ENCODE measurements around the gene NUFIP1.

GRCh38 chr13:45007823-45008222, 18.6 kb upstream of the NUFIP1 start:
- TF ChIP-seq CTCF (IDR thresholded peaks at IDR 0.05) (no peak), POLR2A (IDR thresholded peaks at IDR 0.05) (no peak), EP300 (IDR thresholded peaks at IDR 0.05) (no peak)

All from stomach (tissue), 4 donors.